Measurements from ENCODE around the gene STKLD1. TPM values are rescaled to one million over a fixed set of nuclear protein-coding genes. Genes with fewer than 3 reads are reported as not detected.
A peak's percentile ranks its signal among the peaks of the same experiment; 100 is the strongest.

STKLD1 gene
- total and polyA plus RNA-seq, 9 of the 15 experiments (the other 6 are each of a cell fraction or from before 2014, with no cell fraction given): 0.10 to 0.65 (median 0.33) TPM; not detected in 2

- TF ChIP-seq ZBTB40 (IDR thresholded peaks at IDR 0.05) (no peak), ZBTB40 (CRISPR knock-in tag; IDR thresholded peaks at IDR 0.05) (0 out of 2 replicates have a peak, but pooled peaks have one; percentile 7), DPF2 (IDR thresholded peaks at IDR 0.05) (no peak), DMBX1 (CRISPR knock-in tag; IDR thresholded peaks at IDR 0.05; ENCODE audit: borderline replicate concordance) (no peak), TFAM (CRISPR knock-in tag; conservative IDR thresholded peaks at IDR 0.05) (no peak), CUX1 (CRISPR knock-in tag; IDR thresholded peaks at IDR 0.05) (no peak), ZNF124 (CRISPR knock-in tag; IDR thresholded peaks at IDR 0.05) (no peak; the same call in 1 of the 2 replicates), TBL1XR1 (IDR thresholded peaks at IDR 0.05; ENCODE audit: low read length in 2 of 2) (no peak; a peak in 1 of 4 replicates), SREBF2 (CRISPR knock-in tag; IDR thresholded peaks at IDR 0.05) (no peak)
- TF ChIP-seq, protein P1, sequence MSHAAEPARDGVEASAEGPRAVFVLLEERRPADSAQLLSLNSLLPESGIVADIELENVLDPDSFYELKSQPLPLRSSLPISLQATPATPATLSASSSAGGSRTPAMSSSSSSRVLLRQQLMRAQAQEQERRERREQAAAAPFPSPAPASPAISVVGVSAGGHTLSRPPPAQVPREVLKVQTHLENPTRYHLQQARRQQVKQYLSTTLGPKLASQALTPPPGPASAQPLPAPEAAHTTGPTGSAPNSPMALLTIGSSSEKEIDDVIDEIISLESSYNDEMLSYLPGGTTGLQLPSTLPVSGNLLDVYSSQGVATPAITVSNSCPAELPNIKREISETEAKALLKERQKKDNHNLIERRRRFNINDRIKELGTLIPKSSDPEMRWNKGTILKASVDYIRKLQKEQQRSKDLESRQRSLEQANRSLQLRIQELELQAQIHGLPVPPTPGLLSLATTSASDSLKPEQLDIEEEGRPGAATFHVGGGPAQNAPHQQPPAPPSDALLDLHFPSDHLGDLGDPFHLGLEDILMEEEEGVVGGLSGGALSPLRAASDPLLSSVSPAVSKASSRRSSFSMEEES (CRISPR knock-in tag; IDR thresholded peaks at IDR 0.05): no peak
Measured at GRCh38 chr9:133375724-133376654, at the start of gene STKLD1, which contains the start of gene SURF4 (continued).

Data from K562 (cell line).